ENCODE measurements around the gene DHRS4.

The DHRS4 gene

DNA sequence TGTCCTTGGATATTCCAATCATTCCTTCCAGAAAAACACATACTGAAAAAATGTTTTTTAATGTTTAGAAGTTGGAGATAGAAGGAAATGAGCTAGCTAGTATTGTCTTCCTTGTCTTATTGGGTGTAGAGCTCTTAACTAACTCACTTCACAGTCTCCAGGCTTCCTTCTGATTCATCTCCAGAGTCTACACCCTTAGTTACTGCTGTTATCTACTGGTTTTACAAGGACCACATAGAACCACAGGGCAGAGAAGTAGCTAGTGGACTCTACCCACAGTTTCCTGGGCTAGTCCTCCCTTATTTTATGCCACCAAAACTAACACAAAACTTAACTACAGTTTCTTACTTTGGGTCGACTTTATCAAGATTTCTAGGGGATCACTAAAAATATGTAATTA, 31.0 kb upstream of the DHRS4 start:
- no peak for TF ChIP-seq CTCF (IDR thresholded peaks at IDR 0.05)
- no peak overlapping the region for H3K27ac ChIP-seq

DNA sequence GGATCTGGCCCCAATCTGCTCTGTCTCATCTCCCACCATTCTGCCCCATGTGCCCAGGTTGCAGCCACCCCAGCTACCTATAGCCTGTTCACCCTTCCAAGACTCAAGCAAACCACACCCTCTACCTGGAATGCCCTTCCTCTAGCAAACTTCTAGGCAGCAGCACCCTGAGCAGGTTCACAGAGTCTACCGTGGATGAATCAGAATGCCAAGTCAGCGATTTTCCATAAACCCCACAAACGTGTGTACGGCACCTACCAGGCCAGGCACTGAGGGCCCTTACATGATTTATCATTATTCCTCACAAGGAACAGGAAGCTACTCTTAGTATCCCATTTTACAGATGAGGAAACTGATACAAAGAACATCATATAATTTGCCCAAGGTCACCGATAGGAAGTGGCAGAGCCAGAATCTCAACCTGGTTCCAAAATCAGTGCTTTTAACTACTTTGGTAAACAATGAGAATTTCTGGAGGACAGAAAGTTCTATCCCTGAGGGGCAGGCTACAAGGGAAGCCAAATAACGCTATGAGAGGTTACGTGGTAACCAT, 28.0 kb upstream of the DHRS4 start:
- TF ChIP-seq CTCF (IDR thresholded peaks at IDR 0.05) = no peak
- Histone ChIP-seq H3K4me3 (no peak overlapping the region), H3K27ac (no peak overlapping the region)
- no peak for DNase-seq (ENCODE audit: low spot score)

More for the DNA sequence above, 31.0 kb upstream of the DHRS4 start:
- no peak overlapping the region for H3K4me3 ChIP-seq
- no peak for DNase-seq (ENCODE audit: low spot score)

- Histone ChIP-seq H3K27ac (no peak overlapping the region), H3K4me3 (no peak overlapping the region)
- no peak for TF ChIP-seq CTCF (IDR thresholded peaks at IDR 0.05)
- no peak for DNase-seq (ENCODE audit: low spot score)
Measured at GRCh38 chr14:23926543-23926942, 27.0 kb upstream of the DHRS4 start.

- DNase-seq (ENCODE audit: low spot score) = no peak
- TF ChIP-seq CTCF (IDR thresholded peaks at IDR 0.05) = no peak
- Histone ChIP-seq H3K4me3 (no peak overlapping the region), H3K27ac (no peak overlapping the region)
Measured at GRCh38 chr14:23929136-23929535, 24.4 kb upstream of the DHRS4 start.

GRCh38 chr14:23929822-23930294, 23.7 kb upstream of the DHRS4 start:
- no peak overlapping the region for H3K4me3 ChIP-seq
- H3K27ac ChIP-seq = no peak overlapping the region
- TF ChIP-seq CTCF (IDR thresholded peaks at IDR 0.05) = peak; percentile 78
- no peak for DNase-seq (ENCODE audit: low spot score)

DNA sequence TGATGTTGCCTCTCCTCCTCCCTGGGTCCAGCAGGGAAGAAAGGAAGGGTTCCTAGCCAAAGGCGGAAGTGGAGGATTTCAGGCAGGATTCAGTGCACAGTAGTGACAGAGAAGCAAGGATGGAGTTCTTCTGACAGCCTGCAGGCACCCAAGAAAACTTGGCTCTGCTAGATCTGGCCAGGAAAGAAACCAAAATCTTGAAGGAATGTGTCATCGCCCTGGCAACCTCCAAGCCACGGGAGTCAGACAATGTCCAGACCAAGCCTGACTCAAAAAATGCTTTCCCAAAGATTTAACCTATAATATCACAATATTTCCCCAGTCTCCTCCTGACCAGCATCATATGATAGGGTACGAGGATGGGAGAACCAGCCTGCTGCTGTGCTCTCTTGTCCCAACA, 22.8 kb upstream of the DHRS4 start:
- DNase-seq (ENCODE audit: low spot score) = no peak

More for the DNA sequence above, 22.8 kb upstream of the DHRS4 start:
- Histone ChIP-seq H3K27ac (peak overlapping the region in 1 of 2 donors; percentile 11), H3K4me3 (no peak overlapping the region)
- TF ChIP-seq CTCF (IDR thresholded peaks at IDR 0.05) = no peak

All from coronary artery (tissue), 2 donors.